Breast epithelium (tissue), 3 donors: ENCODE data around the gene BID.
"Not testable (repeated sequence)": the region's sequence is repeated elsewhere in the genome, so short reads cannot be mapped to it uniquely, and the experiment has no call there.

Source experiments
- POLR2A ChIP-seq: fragments of 450-650 bp; IDR thresholded peaks from one replicate; pipeline ENCODE4 v1.6.1; 2016; ENCODE audit warnings: antibody characterized with exemption, mild to moderate bottlenecking, moderate library complexity
- POLR2AphosphoS5 ChIP-seq, 3 donors: sonication (generic); formaldehyde crosslinking; IDR thresholded peaks; one replicate each; pipeline ENCODE4 v1.6.1; 2017; ENCODE audit warnings: antibody characterized with exemption in 3 of 3
- TF ChIP-seq, protein P1 (sequence below), 3 donors: fragments of 450-650 bp; IDR thresholded peaks; one replicate each; pipeline ENCODE4 v1.5.1; 2016 to 2017; ENCODE audit warnings: antibody characterized with exemption in 3 of 3, mild to moderate bottlenecking in 3 of 3, moderate library complexity in 3 of 3

DNA sequence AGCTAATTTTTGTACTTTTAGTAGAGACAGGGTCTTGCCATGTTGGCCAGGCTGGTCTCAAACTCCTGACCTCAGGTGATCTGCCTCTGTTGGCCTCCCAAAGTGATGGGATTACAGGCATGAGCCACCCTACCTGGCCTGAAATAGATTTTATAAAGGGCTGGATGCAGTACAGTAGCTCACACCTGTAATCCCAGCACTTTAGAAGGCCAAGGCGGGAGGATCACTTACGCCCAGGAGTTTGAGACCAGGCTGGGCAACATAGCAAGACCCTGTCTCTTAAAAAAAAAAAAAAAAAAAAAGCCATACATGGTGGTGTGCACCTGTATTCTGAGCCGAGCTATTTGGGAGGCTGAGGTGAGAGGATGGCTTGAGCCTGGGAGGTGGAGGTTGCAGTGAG is 76.0 kb downstream of the BID start:
- TF ChIP-seq, protein P1, sequence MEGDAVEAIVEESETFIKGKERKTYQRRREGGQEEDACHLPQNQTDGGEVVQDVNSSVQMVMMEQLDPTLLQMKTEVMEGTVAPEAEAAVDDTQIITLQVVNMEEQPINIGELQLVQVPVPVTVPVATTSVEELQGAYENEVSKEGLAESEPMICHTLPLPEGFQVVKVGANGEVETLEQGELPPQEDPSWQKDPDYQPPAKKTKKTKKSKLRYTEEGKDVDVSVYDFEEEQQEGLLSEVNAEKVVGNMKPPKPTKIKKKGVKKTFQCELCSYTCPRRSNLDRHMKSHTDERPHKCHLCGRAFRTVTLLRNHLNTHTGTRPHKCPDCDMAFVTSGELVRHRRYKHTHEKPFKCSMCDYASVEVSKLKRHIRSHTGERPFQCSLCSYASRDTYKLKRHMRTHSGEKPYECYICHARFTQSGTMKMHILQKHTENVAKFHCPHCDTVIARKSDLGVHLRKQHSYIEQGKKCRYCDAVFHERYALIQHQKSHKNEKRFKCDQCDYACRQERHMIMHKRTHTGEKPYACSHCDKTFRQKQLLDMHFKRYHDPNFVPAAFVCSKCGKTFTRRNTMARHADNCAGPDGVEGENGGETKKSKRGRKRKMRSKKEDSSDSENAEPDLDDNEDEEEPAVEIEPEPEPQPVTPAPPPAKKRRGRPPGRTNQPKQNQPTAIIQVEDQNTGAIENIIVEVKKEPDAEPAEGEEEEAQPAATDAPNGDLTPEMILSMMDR (IDR thresholded peaks at IDR 0.05): not testable (repeated sequence)
- not testable (repeated sequence) for TF ChIP-seq POLR2A; POLR2AphosphoS5 (IDR thresholded peaks at IDR 0.05)
